ENCODE measurements around the gene MAPK13.
"Not testable (repeated sequence)": the region's sequence is repeated elsewhere in the genome, so short reads cannot be mapped to it uniquely, and the experiment has no call there.

Gene MAPK13

DNA sequence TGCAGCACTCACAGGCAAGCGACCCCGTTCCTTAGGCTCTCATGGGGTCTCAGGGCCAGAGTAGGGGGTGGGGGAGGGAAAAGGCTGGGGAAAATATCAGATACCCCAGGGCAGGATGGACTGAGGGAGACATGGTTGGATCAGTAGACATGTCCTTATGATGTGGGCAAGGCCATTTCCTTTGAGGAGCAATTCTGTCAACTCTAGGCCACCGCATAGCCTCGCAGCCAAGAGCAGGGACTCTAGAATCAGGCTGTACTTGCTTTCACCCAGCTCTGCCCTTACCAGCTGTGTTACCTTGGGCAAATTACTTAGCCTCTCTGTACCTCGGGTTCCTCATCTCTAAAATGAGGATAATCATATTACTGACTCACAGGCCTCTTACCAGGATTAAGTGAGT lies 2.2 kb upstream of the MAPK13 start:
- DNase-seq (ENCODE audit: low read depth), result no peak

DNA sequence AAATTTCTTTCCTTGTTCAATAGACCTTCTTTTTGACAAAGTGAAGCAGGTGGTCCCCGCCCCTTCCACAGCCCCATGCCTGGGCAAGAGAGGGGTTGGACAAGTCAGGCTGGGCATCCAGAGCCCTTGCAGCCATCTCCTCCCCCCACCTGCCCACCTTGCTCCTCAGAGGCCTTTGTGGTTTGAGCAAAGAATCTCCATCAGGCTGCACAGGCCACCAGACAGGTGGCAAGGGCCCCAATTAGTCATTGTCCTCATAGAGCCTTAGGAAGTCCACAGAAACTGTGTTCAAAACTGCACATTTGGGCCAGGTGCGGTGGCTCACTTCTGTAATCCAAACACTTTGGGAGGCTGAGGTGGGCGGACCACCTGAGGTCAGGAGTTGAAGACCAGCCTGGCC lies 1.5 kb upstream of the MAPK13 start:
- no peak for DNase-seq (ENCODE audit: low read depth)

DNA sequence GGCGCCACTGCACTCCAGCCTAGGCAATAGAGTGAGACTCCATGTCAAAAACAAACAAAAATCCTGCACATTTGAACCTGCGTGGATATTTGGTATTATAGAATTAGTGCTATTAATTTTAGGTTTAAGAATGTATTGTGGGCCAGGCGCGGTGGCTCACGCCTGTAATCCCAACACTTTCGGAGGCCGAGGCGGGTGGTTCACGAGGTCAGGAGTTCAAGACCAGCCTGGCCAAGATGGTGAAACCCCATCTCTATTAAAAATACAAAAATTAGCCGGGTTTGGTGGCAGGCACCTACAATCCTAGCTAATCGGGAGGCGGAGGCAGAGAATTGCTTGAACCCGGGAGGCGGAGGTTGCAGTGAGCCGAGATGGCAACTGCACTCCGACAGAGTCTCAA lies 979 bp upstream of the MAPK13 start:
- DNase-seq (ENCODE audit: low read depth), result not testable (repeated sequence)

DNA sequence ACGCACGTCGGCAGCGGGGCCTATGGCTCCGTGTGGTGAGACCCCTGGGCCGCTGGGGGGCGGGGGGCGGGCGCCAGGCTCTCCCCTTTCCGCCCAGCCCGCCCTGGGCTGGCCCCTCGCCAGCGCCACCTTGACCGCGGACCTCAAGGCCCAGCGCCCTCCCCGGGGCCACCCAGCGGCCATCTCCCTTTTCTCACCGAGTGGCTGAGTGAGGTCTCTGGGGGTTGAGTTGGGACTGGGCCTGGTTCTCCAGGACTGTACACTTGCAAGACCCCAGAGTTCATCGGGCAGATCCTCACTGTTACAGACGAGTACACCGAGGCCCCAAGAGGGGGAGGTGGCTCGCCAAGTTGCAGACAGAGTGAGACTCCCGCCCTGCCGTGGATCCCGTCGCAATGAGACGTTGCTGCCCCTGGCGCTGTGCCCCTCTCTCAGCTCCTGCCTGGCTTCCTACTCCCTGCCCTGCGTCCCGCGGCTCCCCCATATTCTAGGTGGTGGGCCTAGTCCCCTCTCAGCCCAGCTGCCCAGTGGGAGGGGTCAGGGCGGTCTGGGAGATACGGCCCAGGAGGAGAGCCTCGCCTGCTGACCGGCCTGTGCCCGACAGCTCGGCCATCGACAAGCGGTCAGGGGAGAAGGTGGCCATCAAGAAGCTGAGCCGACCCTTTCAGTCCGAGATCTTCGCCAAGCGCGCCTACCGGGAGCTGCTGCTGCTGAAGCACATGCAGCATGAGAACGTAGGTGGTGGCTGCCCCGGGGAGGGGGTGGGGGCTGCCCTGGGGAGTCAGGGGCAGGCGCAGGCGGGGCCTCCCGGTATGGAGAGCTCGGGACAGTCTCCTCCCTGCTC lies 576 bp downstream of the MAPK13 start:
- DNase-seq (ENCODE audit: low read depth), result no peak

DNA sequence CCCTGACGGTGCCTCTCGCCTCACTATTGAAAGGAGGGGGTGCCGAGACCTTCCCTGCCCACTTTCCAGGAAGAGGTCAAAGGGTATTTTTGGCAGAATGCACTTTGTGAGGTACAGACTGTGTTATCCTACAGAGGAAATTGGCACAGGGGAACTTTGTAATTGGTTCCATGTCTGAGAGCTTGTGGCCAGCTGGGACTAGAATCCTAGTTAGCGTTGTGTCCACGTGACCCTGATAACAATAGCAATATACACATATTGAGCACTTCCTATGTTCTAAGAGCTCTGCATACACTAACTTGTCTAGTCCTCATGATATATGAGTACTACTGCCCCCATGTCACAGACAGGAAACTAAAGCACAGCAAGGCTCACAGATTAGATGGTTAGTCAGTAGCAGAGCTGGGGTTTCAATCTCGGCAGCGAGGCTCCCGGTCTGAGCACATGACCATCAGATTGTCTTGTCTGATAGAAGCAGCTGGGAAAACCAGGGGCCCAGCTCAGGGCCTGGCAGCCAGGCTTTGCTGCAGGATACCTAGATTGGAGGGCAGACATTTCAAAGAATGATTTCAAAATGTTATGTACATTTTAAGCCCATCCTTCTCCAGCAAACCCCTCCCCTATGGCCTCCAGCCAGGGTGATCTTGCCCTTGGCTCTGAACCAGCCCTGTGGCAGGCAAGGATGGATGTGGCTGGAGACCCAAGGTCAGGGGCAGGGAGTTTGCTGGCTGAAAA lies 1.4 kb downstream of the MAPK13 start:
- DNase-seq (ENCODE audit: low read depth), result no peak

DNA sequence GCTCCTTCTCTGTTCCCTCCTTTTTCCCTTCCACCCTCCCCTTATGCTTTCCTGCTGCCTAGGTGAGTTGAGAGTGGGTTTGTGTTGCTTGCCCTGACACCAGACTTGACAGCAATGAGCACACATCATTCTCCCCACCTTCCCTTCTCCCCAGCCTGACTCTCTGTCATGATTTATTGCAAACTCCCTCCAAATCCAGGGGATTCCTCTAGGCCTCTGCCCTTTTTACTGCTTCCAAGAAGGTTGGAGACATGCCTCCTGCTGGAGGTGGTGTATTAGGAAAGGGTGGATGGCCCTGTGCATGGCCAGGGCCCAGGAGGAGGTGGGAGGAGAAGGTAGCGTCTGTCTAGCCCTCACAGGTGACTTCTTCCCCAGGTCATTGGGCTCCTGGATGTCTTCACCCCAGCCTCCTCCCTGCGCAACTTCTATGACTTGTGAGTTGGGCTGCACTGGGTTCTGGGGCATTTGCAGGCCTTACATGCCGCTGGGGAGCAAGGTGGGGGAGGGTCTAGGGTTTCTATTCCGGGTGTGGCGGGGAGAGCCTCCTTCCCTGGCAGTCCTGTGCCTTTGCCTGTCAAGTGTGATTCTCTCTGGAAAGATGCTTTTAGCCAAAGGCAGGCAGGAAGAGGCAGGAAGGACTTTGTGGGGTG lies 2.1 kb downstream of the MAPK13 start:
- no peak for DNase-seq (ENCODE audit: low read depth)

DNA sequence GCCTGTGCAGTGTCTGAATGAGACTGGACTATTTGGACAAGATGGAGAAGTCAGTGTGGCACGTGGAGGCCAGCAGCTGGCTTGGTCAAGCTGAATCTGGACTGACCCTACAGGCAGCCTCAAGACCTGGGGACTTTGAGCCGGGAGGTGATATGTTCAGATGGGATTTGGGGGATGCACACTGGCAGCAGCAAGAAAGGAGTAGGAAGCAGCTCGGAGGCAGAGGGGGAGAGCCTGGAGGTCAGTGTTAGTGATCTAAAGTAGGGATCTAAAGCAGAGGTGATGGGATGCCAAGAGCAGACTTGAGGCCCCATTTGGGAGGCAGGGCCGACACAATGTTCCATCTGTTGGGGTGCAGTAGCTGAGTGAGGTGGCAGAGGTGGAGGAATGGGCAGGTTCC lies 2.8 kb downstream of the MAPK13 start:
- no peak for DNase-seq (ENCODE audit: low read depth)

DNA sequence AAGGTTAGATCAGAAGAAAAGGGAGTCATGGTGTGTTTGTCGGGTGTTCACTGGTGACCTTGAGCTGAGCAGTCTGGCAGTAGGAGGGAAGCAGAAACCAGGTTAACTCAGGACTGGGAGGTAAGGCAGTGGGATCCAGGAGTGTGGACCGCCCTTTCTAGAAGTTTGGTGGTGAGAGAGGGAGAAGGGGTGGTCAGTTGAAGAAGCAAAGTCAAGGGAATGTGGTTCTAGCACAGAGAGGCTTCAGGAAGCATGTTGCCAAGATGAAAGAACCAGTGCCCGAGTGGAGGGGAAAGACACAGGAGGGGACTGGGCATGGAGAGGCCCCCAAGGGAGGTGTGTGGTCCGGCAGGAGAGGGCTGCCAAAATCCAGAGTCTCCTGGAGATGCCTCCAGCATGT lies 3.6 kb downstream of the MAPK13 start:
- DNase-seq (ENCODE audit: low read depth), result no peak

DNA sequence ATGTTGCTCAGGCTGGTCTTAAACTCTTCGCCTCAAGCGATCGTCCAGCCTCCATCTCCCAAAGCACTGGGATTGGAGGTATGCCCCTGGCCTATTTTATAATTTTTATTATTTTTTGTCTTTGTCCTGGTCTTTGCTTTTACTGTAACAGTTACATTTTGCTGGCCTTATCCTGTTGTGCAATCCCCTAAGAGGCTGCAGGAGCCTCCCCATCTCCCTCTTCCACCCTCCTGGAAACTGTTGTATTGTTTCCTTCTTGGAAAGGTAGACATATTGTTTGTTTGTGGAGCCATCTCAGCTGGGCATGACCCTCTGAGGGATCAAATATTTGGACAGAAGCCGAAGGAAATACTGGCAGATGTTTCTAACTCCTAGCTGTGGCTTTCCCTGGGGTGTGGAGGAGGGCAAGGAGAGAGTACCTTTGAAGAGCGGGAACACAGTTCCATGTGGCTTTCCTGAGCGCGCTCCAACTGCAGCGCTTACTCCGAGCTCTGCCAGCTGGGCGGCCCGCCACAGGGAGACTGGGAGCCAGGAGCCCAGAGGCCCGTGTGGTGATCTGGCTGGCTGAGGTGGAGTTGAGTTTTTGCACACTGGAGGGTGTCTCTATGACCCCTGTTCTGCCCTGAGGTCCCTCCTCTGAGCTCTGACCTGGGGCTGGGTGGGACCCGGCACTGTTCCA lies 4.9 kb downstream of the MAPK13 start:
- no peak for DNase-seq (ENCODE audit: low read depth)

DNA sequence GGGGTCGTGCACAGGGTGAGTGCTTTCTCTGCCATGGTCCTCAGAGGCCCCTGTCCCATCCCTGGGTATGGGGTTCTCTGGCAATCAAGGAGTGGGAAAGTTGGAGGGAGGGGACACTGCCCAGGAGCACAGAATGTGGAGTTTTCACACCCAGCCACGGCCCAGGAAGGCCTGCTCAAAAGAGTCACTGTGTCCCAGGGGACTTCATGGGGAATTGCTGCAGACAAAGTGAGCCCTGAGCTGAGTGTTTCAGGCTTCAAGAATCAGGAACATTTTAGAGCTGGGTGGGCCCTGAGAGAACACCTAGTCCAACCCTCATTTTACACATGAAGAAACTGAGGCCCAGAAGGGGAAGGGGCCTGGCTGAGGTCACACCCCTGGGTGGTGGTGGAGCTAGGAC lies 5.7 kb downstream of the MAPK13 start:
- no peak for DNase-seq (ENCODE audit: low read depth)

DNA sequence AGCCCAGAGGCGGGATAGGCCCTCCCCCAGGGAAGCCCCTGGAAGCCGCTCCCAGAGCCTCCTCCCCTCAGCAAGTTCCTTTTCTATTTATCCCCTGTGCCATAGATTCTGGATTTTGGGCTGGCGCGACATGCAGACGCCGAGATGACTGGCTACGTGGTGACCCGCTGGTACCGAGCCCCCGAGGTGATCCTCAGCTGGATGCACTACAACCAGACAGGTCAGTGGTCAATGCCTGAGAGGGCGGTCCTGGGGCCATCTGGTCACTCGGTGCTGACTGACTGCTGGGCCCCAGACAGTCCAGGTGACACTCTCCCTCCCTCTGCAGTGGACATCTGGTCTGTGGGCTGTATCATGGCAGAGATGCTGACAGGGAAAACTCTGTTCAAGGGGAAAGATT lies 6.2 kb downstream of the MAPK13 start:
- no peak for DNase-seq (ENCODE audit: low read depth)

DNA sequence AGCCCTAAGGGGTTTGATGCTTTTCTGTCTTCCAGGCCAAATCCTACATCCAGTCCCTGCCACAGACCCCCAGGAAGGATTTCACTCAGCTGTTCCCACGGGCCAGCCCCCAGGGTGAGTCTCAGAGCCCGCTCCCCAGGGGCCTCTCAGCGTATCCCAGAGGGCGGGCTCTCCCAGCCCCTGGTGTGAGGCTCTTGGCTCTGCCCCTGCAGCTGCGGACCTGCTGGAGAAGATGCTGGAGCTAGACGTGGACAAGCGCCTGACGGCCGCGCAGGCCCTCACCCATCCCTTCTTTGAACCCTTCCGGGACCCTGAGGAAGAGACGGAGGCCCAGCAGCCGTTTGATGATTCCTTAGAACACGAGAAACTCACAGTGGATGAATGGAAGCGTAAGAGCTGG lies 8.4 kb downstream of the MAPK13 start:
- DNase-seq (ENCODE audit: low read depth), result no peak

DNA sequence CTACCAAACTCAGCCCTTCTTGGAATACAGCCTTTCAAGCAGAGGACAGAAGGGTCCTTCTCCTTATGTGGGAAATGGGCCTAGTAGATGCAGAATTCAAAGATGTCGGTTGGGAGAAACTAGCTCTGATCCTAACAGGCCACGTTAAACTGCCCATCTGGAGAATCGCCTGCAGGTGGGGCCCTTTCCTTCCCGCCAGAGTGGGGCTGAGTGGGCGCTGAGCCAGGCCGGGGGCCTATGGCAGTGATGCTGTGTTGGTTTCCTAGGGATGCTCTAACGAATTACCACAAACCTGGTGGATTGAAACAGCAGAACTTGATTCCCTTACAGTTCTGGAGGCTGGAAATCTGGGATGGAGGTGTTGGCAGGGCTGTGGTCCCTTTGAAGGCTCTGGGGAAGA lies 9.1 kb downstream of the MAPK13 start:
- no peak for DNase-seq (ENCODE audit: low read depth)

DNA sequence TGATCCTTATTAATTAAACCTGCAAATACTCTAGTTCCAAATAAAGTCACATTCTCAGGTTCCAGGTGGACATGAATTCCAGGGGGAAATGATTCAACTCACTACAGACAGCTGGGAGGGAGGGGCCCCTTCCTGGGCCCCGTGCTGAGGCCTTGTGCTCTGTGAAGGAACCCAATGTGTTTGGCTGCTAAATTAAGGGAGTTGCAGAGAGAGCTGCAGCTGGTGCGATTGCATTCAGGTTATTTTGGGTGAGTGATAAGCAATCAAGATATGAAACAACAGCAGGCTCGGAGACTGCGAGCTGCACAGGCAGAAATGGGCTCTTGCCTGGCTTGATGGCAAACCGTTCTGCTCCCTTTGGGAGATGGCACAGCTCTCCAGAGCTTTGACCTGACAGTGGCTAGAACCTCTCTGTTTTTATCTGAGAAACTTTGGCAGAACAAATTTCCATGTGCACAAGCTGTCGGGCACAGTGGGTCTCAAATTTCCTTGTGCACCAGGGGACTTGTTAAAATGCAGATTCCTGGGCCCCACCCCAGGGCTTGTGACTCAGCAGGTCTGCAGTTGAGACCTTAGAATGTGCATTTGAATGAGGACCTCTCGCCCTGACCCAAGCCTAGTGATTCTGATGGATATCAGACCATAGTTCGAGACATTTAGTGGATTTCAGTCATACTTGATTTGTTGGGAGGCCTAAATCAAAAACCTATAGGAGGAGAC lies 9.8 kb downstream of the MAPK13 start:
- no peak for DNase-seq (ENCODE audit: low read depth)

DNA sequence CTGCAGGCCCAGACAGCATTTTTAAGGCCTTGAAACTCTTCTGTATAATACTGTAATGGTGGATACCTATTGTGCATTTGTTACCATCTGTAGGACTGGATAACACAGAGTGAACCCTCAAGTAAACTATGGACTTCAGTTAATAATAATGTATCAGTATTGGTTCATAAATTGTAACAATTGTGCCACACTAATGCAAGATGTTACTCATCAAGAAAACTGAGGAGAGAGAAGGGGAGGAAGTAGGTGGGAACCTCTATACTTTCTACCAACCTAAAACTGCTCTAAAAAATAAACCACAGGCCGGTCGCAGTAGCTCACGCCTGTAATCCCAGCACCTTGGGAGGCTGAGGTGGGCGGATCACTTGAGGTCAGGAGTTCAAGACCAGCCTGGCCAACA lies 10.8 kb downstream of the MAPK13 start:
- no peak for DNase-seq (ENCODE audit: low read depth)

DNA sequence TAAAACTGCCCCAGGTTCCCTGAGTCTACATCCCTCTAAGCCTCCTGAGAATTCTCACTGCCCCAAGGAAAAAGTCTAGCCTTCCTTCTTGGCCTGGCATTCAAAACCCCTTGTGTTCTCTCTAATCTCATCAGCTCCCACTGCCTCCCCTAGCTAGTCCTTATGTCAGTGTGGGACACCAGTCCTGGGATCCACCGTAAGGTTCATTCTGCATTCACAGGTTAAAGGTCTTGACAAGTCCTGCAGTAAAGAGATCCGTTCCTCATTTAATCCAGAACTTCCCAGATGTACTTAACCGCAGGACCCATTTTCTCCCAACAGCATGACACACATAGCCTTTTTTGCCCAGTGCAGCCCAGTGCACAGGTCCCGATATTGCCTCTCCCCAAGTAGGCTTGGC lies 11.6 kb downstream of the MAPK13 start:
- no peak for DNase-seq (ENCODE audit: low read depth)

DNA sequence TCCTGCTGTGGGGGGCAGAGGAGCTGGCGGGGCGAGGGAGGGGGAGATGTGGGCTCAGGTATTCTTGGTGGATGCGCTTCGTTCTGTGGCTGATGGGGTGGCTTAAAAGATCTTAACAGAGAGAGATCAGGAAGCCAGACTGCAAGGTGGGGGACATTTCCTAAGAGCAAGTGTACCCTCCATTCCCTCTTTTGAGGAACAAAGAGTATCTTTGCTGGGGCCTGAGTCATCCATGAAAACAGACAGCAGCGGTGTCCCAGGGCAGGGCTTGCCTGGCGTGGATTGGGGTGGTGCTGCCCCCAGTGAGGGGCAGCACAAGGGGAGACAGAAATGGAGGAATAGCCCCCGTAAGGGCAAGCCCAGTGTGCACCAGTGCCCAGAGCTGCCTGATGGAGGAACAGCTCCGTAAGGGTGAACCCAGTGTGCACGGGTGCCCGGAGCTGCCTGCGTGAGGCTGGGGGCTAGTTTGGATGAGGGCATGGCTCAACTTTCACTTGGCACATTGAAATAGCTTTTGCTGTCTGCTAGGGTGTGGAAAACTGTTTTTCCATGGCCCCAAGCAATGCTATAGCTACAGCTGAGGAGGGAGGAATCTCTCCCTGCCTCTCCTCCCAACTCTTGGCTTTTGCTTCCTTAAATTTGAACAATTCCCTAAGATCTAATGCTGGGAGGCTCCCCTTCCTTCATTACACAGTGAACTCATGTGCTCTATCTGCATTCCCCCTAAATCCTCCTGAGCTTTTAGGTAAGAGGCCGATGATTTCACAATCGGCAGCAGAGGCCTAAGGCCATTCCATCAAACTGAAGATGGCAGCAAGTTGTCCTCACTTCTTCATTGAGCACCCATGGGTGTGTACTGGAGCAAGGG lies 12.9 kb downstream of the MAPK13 start:
- DNase-seq (ENCODE audit: low read depth), result no peak

DNA sequence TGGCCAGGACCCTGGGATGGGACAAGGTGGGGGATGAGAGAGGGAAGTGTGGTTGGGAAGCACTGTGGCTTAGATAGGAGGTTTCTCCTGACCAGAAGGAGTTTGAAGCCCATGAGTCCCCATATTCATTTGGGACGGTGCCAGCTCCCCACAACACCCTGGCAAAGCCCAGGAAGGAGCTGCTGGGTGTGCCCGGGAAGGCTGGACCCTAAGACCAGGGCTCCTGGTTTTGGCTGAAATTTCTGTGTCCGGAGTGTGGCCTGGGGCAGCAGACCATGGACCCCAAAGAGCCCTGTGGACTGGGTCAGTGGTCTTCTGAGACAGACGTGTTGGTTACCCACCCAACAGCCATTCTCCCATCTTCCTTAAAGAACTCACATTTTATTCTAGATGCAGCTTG lies 15.2 kb downstream of the MAPK13 start:
- DNase-seq (ENCODE audit: low read depth), result no peak

DNA sequence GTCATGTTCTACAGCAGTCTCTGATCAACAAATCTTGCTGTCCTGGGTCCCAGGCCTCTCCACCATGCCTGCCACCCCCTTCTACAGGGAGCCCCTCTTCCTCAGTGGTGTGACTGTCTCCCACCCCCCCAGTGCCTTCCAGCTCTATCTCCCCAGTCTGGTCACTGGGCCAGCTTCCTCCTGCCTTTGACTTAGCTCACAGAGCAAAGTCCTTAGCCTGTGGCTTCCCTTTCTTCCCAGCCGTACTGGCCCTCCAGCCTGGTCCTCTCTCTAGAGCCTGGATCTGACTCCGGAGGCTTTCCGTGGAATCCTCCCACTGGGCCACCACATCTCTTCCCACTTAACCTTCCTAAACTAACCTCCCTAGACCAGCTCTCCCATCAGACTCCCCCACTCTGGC lies 17.0 kb downstream of the MAPK13 start:
- no peak for DNase-seq (ENCODE audit: low read depth)

DNA sequence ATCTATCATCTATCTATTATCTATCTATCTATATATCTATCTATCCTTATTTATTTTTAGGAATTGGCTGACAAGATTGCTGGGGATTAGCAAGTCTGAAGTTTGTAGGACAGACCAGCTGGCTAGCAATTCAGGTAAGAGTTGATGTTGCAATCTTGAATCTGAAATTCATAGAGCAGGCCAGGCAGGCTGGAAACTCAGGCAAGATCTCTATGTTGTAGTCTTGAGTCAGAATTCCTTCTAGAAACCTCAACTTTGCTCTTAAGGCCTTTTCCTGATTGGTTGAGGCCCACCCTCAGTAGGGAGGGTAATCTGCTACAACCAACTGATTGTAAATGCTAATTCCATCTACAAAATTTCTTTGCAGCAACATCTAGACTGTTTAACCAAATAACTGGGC lies 19.2 kb downstream of the MAPK13 start:
- DNase-seq (ENCODE audit: low read depth), result no peak

DNA sequence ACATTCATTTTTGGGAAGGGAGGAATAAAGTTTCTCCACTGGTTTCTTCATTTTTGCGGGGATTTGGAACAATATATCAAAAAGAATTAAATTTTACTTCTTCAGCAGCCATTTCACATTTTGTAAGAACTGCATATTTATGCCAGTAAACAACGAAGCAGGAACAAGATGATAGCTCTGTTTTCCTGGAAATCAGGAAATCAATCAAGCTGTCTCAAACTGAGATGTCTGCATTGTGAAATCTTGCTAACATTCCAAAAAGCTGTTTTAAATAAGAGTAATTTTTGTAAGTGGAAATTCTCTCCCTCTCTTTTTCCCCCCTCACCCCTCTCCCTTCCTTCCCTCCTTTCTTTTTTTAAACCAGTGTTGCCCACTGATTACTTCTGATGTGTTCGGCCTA lies 20.0 kb downstream of the MAPK13 start:
- DNase-seq (ENCODE audit: low read depth), result no peak
